ENCODE measurements around the gene RFX4. TPM values are rescaled to one million over a fixed set of nuclear protein-coding genes. Genes with fewer than 3 reads are reported as not detected.

Gene RFX4
- total and polyA plus RNA-seq, 2 donors (not counting 1 experiment from before 2014, with no cell fraction given), result not detected

GRCh38 chr12:106745181-106745745 is 162.5 kb downstream of the RFX4 start:
- no peak for DNase-seq (ENCODE audit: low read depth in 2 of 2)
- Histone ChIP-seq H4K20me1 (ENCODE audit: control insufficient read depth, extremely low read depth, insufficient read depth, low read length) (no peaks in the 10 kb centered on the region), H3K9ac (ENCODE audit: insufficient read depth, low read length) (no peak overlapping the region), H3K27me3 (ENCODE audit: control insufficient read depth, insufficient read depth, low read length) (peaks cover 3% of the 10 kb centered on the region), H3K9me3 (ENCODE audit: control insufficient read depth, insufficient read depth, low read depth, low read length) (no peaks in the 10 kb centered on the region), H3K4me1 (ENCODE audit: control insufficient read depth, extremely low read depth, insufficient read depth, low read length) (no peaks in the 10 kb centered on the region), H3K27ac (ENCODE audit: insufficient read depth, low read length) (no peak overlapping the region), H3K79me2 (ENCODE audit: control insufficient read depth, insufficient read depth, low read length) (no peaks in the 10 kb centered on the region), H3K4me2 (ENCODE audit: extremely low read depth, insufficient read depth, low read length) (no peak overlapping the region), H2AFZ (ENCODE audit: low read length) (no peak overlapping the region), H3K4me3 (replicated peaks in 1 of 4; ENCODE audit: control extremely low read depth in 1 of 4, insufficient read depth in 1 of 4, low read depth in 3 of 4, low read length in 4 of 4) (no peak overlapping the region), H3K36me3 (ENCODE audit: control insufficient read depth, insufficient read depth, low read length) (no peaks in the 10 kb centered on the region)
- TF ChIP-seq EZH2 (IDR thresholded peaks at IDR 0.05; ENCODE audit: low read length, missing control alignments), result no peak
- TF ChIP-seq, protein P1, sequence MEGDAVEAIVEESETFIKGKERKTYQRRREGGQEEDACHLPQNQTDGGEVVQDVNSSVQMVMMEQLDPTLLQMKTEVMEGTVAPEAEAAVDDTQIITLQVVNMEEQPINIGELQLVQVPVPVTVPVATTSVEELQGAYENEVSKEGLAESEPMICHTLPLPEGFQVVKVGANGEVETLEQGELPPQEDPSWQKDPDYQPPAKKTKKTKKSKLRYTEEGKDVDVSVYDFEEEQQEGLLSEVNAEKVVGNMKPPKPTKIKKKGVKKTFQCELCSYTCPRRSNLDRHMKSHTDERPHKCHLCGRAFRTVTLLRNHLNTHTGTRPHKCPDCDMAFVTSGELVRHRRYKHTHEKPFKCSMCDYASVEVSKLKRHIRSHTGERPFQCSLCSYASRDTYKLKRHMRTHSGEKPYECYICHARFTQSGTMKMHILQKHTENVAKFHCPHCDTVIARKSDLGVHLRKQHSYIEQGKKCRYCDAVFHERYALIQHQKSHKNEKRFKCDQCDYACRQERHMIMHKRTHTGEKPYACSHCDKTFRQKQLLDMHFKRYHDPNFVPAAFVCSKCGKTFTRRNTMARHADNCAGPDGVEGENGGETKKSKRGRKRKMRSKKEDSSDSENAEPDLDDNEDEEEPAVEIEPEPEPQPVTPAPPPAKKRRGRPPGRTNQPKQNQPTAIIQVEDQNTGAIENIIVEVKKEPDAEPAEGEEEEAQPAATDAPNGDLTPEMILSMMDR (conservative IDR thresholded peaks at IDR 0.05 in 1 of 2, IDR thresholded peaks at IDR 0.05 in 1 of 2; ENCODE audit: low read depth in 1 of 2, low read length in 2 of 2), result no peak

- DNase-seq (ENCODE audit: low read depth in 2 of 2), result no peak
- peaks cover under 1% of the 10 kb centered on the region for H3K27me3 ChIP-seq (ENCODE audit: control insufficient read depth, insufficient read depth, low read length)
- H3K79me2 ChIP-seq (ENCODE audit: control insufficient read depth, insufficient read depth, low read length), result no peaks in the 10 kb centered on the region
- no peak for TF ChIP-seq EZH2 (IDR thresholded peaks at IDR 0.05; ENCODE audit: low read length, missing control alignments)
- TF ChIP-seq, protein P1 (conservative IDR thresholded peaks at IDR 0.05 in 1 of 2, IDR thresholded peaks at IDR 0.05 in 1 of 2; ENCODE audit: low read depth in 1 of 2, low read length in 2 of 2), result no peak
- no peak overlapping the region for H3K27ac ChIP-seq (ENCODE audit: insufficient read depth, low read length)
- H4K20me1 ChIP-seq (ENCODE audit: control insufficient read depth, extremely low read depth, insufficient read depth, low read length), result no peaks in the 10 kb centered on the region
- H3K4me3 ChIP-seq (replicated peaks in 1 of 4; ENCODE audit: control extremely low read depth in 1 of 4, insufficient read depth in 1 of 4, low read depth in 3 of 4, low read length in 4 of 4), result no peak overlapping the region
- H3K36me3 ChIP-seq (ENCODE audit: control insufficient read depth, insufficient read depth, low read length), result no peaks in the 10 kb centered on the region
- H3K9ac ChIP-seq (ENCODE audit: insufficient read depth, low read length), result no peak overlapping the region
- H3K9me3 ChIP-seq (ENCODE audit: control insufficient read depth, insufficient read depth, low read depth, low read length), result no peaks in the 10 kb centered on the region
- no peaks in the 10 kb centered on the region for H3K4me1 ChIP-seq (ENCODE audit: control insufficient read depth, extremely low read depth, insufficient read depth, low read length)
- no peak overlapping the region for H2AFZ ChIP-seq (ENCODE audit: low read length)
- no peak overlapping the region for H3K4me2 ChIP-seq (ENCODE audit: extremely low read depth, insufficient read depth, low read length)
These were observed 165.2 kb downstream of the RFX4 start for GRCh38 chr12:106747973-106748436.

DNA sequence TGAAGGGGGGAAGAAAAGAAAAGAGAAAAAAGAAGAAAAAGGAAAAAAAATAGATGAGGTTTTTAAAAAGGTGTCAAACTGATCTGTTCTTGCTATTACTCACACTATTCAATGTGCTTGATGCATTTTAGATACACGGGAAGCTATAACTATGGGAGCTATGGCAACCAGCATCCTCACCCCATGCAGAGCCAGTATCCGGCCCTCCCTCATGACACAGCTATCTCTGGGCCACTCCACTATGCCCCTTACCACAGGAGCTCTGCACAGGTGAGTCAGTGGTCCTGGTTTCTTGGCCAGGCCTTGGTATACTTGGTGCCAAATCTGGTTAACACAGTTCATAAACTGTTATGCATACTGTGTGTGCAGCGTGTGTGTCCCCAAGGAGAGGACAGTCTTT is 167.7 kb downstream of the RFX4 start:
- H3K9me3 ChIP-seq (ENCODE audit: control insufficient read depth, insufficient read depth, low read depth, low read length), result no peaks in the 10 kb centered on the region
- no peaks in the 10 kb centered on the region for H3K27me3 ChIP-seq (ENCODE audit: control insufficient read depth, insufficient read depth, low read length)
- DNase-seq (ENCODE audit: low read depth in 2 of 2), result no peak
- no peaks in the 10 kb centered on the region for H3K79me2 ChIP-seq (ENCODE audit: control insufficient read depth, insufficient read depth, low read length)
- no peak overlapping the region for H3K4me3 ChIP-seq (replicated peaks in 1 of 4; ENCODE audit: control extremely low read depth in 1 of 4, insufficient read depth in 1 of 4, low read depth in 3 of 4, low read length in 4 of 4)
- no peak overlapping the region for H3K4me2 ChIP-seq (ENCODE audit: extremely low read depth, insufficient read depth, low read length)
- no peak overlapping the region for H3K27ac ChIP-seq (ENCODE audit: insufficient read depth, low read length)
- H2AFZ ChIP-seq (ENCODE audit: low read length), result no peak overlapping the region
- TF ChIP-seq EZH2 (IDR thresholded peaks at IDR 0.05; ENCODE audit: low read length, missing control alignments), result no peak
- TF ChIP-seq, protein P1 (conservative IDR thresholded peaks at IDR 0.05 in 1 of 2, IDR thresholded peaks at IDR 0.05 in 1 of 2; ENCODE audit: low read depth in 1 of 2, low read length in 2 of 2), result no peak
- H3K4me1 ChIP-seq (ENCODE audit: control insufficient read depth, extremely low read depth, insufficient read depth, low read length), result no peaks in the 10 kb centered on the region
- H4K20me1 ChIP-seq (ENCODE audit: control insufficient read depth, extremely low read depth, insufficient read depth, low read length), result no peaks in the 10 kb centered on the region
- H3K9ac ChIP-seq (ENCODE audit: insufficient read depth, low read length), result no peak overlapping the region
- no peaks in the 10 kb centered on the region for H3K36me3 ChIP-seq (ENCODE audit: control insufficient read depth, insufficient read depth, low read length)
